Stimulated activated CD8-positive, alpha-beta memory T cell treated with anti-CD3 and anti-CD28 coated beads, Interleukin-4, amount 100 ng/mL, for 48 hours (primary cell): ENCODE data around the gene KRTAP10-4.
"Not testable (repeated sequence)": the region's sequence is repeated elsewhere in the genome, so short reads cannot be mapped to it uniquely, and the experiment has no call there.

ENCODE experiments used
- DNase-seq: peaks from one replicate; pipeline ENCODE4 v3.0.0-alpha.2; 2020

Gene KRTAP10-4

DNA sequence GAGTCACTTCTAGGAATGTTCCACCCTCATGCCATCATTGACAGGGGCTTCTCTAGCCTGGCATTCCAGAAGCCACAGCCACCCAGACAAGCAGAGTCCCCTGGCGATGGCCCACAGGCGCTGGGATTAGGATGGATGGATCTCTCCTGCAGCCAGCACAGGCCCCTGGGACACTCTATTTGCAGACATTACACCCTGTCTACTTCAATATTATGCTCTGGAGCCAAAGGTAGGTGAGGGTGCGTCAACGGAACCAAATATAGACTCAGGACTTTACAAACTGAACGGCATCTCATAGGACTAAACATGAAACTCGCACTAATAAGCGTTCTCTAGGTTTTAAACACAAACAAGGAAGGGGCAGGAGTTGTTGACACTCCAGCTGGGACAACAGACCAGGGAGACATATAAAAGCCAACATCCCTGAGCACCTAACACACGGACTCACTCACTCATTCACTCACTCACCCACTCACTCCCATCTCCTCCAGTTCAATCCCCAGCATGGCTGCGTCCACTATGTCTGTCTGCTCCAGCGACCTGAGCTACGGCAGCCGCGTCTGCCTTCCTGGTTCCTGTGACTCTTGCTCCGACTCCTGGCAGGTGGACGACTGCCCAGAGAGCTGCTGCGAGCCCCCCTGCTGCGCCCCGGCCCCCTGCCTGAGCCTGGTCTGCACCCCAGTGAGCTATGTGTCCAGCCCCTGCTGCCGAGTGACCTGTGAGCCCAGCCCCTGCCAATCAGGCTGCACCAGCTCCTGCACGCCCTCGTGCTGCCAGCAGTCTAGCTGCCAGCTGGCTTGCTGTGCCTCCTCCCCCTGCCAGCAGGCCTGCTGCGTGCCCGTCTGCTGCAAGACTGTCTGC lies 26.8 kb downstream of the KRTAP10-4 start, which contains the start of gene KRTAP10-7:
TSS of gene KRTAP10-7 (plus strand) at position 480 of the 861 bp plus-strand sequence. CDS start at position 505, 25 bp downstream.
- not testable (repeated sequence) for DNase-seq

DNA sequence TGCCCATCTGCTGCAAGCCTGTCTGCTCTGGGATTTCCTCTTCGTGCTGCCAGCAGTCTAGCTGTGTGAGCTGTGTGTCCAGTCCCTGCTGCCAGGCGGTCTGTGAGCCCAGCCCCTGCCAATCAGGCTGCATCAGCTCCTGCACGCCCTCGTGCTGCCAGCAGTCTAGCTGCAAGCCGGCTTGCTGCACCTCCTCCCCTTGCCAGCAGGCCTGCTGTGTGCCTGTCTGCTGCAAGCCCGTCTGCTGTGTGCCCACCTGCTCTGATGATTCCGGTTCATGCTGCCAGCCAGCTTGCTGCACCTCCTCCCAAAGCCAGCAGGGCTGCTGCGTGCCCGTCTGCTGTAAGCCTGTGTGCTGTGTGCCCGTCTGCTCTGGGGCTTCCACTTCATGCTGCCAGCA lies 27.6 kb downstream of the KRTAP10-4 start:
- DNase-seq, result not testable (repeated sequence)

DNA sequence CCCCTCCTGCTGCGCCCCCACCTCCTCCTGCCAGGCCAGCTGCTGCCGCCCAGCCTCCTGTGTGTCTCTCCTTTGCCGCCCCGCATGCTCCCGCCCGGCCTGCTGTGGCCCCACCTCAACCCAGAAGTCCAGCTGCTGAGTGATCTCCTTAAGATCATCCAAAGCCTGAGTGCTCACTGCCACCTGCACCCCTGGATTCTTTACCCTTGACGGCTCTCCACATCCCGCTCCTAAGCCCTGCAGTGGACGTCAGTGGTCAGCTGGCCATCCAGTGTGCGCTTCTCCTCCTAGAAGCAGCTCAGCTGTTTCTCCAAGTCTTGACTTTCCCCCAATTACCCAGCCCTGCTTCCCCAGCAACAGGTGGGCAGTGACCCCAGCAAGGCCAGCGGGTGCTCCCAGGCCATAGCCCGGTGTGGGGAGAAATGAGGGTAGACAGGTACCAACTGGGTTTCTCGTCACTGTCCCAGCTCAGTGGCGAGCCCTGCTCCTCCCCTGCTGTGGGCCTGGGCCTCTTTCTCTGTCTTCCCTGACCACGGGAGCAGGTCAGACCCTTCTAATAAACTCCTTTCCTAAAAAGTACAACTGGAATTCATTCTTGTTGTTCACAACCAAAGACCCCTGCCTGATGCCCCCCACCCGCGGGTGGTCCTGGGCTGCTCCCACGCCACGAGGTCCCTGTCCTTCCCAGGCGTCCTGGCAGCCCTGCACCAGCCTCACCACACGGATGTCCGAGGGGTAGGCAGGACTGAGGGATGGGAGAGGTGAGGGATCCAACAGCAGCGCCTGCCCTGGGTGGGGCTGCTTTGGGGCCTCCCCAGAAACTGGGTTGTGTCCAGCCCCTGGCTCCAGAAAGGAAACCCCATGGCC lies 28.3 kb downstream of the KRTAP10-4 start:
- DNase-seq, result no peak

DNA sequence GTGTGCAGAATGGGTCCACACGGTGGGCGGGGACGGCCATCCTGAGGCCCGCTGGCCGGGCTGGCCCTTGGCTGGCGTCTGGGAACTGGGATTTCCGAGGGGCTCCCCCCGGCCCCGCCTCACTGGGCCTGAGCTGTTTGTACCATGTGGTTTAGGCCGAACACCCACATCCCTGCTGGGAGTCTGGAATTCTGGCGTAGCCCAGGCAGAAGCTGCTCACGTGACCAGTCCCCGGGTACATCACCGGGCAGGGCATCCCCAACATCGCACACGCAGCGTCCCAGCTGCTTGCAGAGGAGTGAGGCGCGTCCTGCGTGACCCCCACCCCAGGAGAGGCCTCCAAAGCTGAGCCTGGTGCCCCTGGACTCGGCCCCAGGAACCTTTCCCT lies 28.9 kb downstream of the KRTAP10-4 start:
- DNase-seq, result no peak

- no peak for DNase-seq
Measured at GRCh38 chr21:44603109-44603875, 29.8 kb downstream of the KRTAP10-4 start.

DNA sequence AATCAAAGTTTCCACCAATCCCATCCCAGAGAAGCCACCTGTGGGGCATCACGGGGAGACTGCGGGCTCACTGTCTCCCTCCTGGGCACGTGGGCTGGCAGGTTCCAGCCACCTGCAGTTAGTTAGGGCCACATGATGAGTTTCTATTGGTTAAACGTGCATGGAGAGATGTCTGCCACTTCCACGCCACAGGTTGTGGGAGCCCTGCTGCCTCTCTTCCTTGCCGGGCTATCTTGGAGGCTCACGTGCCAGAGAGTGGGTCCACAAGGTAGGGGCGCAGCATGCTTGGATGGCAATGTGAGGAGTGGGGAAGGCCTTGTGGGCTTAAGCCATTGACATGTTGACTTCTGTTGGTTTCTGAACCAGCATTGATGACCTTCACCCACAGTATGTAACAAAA lies 30.4 kb downstream of the KRTAP10-4 start:
- no peak for DNase-seq

DNA sequence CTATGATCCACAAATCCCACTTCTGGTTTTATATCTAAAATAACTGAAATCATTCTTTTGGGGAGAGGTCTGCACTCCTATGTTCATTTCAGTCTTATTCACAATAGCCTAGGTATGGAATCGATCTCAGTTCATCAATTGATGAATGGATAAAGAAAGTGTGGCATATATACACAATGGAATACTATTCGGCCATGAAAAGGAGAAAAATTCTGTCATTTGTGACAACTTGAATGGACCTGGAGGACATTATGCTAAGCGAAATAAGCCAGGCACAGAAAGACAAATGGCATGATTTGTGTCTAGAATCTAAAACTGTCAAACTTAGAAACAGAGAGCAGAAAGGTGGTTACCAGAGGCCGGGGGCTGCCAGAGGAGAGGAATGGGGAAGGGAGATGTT lies 33.0 kb downstream of the KRTAP10-4 start:
- DNase-seq, result no peak

DNA sequence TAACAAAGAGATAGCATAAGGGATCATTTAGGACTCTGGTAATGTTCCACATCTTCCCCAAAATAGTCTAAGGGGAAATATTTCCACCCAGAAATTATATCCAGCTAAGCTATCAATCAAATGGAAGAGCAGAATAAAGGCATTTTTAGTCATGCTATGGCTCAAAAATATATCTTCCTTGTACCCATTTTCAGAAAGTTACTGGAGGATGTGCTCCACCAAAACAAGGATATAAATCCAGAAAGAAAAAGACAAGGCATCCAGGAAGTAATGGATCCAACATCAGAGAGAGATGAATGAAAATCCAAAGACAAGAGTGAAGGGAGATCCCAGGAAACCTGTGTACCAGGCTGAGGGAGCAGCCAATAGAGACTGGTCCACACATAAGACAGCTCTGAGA lies 35.7 kb downstream of the KRTAP10-4 start:
- no peak for DNase-seq

- not testable (repeated sequence) for DNase-seq
Measured at GRCh38 chr21:44610157-44610843, 36.8 kb downstream of the KRTAP10-4 start.

- no peak for DNase-seq
Measured at GRCh38 chr21:44611551-44611950, 38.0 kb downstream of the KRTAP10-4 start.

GRCh38 chr21:44612029-44612486 lies 38.5 kb downstream of the KRTAP10-4 start, which contains the start of gene KRTAP10-8:
Gene KRTAP10-8 (plus strand): TSS chr21:44612079. CDS start chr21:44612101, 22 bp downstream.
- no peak for DNase-seq

DNA sequence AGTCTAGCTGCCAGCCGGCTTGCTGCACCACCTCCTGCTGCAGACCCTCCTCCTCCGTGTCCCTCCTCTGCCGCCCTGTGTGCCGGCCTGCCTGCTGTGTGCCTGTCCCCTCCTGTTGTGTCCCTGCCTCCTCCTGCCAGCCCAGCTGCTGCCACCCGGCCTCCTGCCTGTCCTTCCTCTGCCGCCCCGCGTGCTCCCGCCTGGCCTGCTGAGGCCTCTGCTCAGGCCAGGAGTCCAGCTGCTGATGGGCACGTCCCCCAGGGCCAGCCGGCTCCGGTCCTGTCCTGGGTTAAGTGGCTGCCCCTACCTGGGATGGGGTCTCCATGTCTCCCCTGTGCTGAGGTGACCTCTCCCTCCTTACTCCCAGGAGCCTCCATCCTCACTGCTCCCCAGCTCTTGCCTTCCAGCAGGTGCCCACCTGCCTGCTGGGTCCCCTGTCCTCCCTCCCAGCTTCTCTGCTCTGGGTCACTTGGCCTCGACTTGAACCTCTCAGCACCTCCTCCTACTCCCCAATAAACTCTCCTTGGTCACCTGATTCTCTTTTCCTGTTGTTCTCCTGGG lies 39.2 kb downstream of the KRTAP10-4 start:
- no peak for DNase-seq

- DNase-seq, result no peak
Measured at GRCh38 chr21:44613386-44614155, 40.0 kb downstream of the KRTAP10-4 start.

DNA sequence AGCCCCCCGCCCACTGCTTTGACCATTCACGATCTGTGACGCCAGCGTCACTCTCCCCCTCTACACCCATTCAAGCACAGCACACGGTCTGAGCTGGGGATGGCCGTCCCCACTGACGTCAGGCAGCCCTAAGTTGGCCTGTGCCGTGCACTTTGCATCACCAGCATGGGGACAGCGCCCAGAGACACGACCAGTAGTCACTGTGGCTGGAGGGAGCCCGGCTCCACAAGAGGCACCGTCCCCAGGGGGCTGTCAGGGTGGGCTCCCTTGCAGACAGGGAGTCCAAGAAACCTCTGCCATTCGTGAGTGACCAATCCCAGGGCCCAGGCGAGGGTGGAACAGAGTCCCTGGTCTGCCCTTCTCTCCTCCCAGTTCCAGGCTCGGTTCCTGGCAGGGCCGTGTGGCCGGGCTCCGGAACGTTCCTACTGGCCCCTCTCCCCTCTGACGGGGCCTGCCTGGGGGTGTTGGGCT lies 40.7 kb downstream of the KRTAP10-4 start:
- no peak for DNase-seq

GRCh38 chr21:44614961-44615391 lies 41.4 kb downstream of the KRTAP10-4 start:
- DNase-seq, result no peak

DNA sequence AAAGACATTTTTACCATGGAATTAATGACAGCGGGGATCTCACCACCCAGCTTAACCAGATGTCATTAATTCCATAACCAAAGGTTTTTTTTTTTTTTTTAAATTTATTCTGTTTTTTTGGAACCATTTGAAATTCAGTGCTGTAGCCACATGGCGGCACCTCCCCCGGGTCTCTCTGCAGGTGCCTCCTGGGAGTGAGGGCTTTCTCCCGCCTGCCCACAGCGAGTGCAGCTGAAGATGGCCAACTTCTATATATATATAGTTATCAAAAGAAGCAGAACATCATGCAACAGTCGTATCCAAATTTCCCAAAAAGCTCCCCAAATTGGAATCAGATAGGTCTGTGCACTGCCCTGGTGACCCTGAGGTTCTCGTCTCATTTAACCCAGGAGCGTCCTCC lies 41.9 kb downstream of the KRTAP10-4 start:
- DNase-seq, result no peak

GRCh38 chr21:44615911-44616590 lies 42.5 kb downstream of the KRTAP10-4 start:
- no peak for DNase-seq

DNA sequence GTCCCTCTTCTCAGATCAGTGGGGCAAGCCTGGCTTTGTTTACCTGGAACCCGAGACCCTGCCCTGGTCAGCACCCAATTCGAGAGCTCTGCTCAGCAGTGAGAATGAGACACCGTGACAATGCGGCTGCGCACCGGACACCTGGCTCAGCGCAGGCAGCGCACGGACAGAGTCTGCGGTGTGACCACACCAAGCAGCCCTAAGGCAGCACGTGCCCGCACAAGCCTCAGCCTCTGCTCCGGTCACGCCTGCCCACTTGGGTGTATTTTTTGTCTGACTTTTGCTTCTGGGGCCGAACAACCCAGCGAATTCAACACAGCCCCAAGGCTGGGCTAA lies 43.0 kb downstream of the KRTAP10-4 start:
- no peak for DNase-seq

GRCh38 chr21:44617071-44617501 lies 43.6 kb downstream of the KRTAP10-4 start:
- DNase-seq, result no peak

- no peak for DNase-seq
Measured at GRCh38 chr21:44618504-44618903, 45.0 kb downstream of the KRTAP10-4 start.
